Panc1 (cell line): Measurements from ENCODE around the gene UBQLN4.

Source experiments
- POLR2AphosphoS5 ChIP-seq: IDR thresholded peaks from 2 replicates; pipeline ENCODE4 v1.6.1; 2012; ENCODE audit warnings: mild to moderate bottlenecking, low read depth, low read length, moderate library complexity
- SIN3A ChIP-seq: IDR thresholded peaks from 2 replicates; pipeline ENCODE4 v1.6.1; 2012; ENCODE audit warnings: low read depth, mild to moderate bottlenecking, low read length, moderate library complexity, borderline replicate concordance; ENCODE audit not compliant: insufficient read depth
- TCF7L2 ChIP-seq: IDR thresholded peaks from 2 replicates; pipeline ENCODE4 v1.6.1; 2011; ENCODE audit warnings: mild to moderate bottlenecking, low read depth, low read length, inconsistent platforms
- TF ChIP-seq, protein P1 (sequence below): fragments of 450-650 bp; IDR thresholded peaks from 2 replicates; pipeline ENCODE4 v1.5.1; 2017; ENCODE audit warnings: mild to moderate bottlenecking
- TF ChIP-seq, protein P2 (sequence below), 2 experiments: IDR thresholded peaks; 2 replicates each; pipeline ENCODE4 v1.6.1; 2011 to 2012; ENCODE audit warnings: low read depth in 2 of 2, control low read depth in 1 of 2, low read length in 1 of 2, mild to moderate bottlenecking in 1 of 2, moderate library complexity in 1 of 2; ENCODE audit not compliant: insufficient read depth in 1 of 2

DNA sequence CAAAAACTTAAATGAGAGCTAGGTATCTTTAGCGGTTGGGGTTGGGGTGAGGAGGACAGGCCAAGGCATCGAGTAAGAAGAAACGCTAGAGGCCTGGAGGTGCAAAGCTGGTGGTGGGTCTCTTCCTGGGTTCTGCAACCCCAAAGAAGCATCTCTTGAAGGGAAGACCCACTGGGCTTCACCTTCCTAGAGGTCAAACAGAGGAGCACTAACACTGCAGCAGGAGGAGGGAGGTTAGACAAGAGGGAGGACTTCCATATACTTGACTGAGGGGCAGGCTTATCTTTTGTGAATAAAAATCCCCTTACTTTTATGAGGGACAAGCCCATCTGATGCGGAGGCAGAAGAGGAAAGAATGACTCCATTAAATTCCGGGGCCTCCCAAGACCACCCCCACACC lies 26.2 kb upstream of the UBQLN4 start:
- TF ChIP-seq, protein P1, sequence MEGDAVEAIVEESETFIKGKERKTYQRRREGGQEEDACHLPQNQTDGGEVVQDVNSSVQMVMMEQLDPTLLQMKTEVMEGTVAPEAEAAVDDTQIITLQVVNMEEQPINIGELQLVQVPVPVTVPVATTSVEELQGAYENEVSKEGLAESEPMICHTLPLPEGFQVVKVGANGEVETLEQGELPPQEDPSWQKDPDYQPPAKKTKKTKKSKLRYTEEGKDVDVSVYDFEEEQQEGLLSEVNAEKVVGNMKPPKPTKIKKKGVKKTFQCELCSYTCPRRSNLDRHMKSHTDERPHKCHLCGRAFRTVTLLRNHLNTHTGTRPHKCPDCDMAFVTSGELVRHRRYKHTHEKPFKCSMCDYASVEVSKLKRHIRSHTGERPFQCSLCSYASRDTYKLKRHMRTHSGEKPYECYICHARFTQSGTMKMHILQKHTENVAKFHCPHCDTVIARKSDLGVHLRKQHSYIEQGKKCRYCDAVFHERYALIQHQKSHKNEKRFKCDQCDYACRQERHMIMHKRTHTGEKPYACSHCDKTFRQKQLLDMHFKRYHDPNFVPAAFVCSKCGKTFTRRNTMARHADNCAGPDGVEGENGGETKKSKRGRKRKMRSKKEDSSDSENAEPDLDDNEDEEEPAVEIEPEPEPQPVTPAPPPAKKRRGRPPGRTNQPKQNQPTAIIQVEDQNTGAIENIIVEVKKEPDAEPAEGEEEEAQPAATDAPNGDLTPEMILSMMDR = no peak
- TF ChIP-seq SIN3A (no peak), TCF7L2 (no peak), POLR2AphosphoS5 (no peak)
- TF ChIP-seq, protein P2, sequence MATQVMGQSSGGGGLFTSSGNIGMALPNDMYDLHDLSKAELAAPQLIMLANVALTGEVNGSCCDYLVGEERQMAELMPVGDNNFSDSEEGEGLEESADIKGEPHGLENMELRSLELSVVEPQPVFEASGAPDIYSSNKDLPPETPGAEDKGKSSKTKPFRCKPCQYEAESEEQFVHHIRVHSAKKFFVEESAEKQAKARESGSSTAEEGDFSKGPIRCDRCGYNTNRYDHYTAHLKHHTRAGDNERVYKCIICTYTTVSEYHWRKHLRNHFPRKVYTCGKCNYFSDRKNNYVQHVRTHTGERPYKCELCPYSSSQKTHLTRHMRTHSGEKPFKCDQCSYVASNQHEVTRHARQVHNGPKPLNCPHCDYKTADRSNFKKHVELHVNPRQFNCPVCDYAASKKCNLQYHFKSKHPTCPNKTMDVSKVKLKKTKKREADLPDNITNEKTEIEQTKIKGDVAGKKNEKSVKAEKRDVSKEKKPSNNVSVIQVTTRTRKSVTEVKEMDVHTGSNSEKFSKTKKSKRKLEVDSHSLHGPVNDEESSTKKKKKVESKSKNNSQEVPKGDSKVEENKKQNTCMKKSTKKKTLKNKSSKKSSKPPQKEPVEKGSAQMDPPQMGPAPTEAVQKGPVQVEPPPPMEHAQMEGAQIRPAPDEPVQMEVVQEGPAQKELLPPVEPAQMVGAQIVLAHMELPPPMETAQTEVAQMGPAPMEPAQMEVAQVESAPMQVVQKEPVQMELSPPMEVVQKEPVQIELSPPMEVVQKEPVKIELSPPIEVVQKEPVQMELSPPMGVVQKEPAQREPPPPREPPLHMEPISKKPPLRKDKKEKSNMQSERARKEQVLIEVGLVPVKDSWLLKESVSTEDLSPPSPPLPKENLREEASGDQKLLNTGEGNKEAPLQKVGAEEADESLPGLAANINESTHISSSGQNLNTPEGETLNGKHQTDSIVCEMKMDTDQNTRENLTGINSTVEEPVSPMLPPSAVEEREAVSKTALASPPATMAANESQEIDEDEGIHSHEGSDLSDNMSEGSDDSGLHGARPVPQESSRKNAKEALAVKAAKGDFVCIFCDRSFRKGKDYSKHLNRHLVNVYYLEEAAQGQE (IDR thresholded peaks at IDR 0.05; ENCODE audit: insufficient read depth in 1 of 2, low read depth in 2 of 2, low read length in 1 of 2) = no peak
